RPMI8226 (cell line): ENCODE results near the gene ACD.
"Not testable (repeated sequence)": the region's sequence is repeated elsewhere in the genome, so short reads cannot be mapped to it uniquely, and the experiment has no call there.

Experiments used
- DNase-seq: peaks from one replicate; pipeline ENCODE4 v3.0.0-alpha.2; 2015

The ACD gene

GRCh38 chr16:67659675-67660563, at the start of gene ACD:
Gene ACD (minus strand): TSS chr16:67660260. CDS start chr16:67660220, 40 bp downstream.
- peak; percentile 97 for DNase-seq

GRCh38 chr16:67709050-67709449, 49.0 kb upstream of the ACD start:
- DNase-seq = no peak

- DNase-seq = no peak
Measured at GRCh38 chr16:67708368-67708771, 48.3 kb upstream of the ACD start.

- no peak for DNase-seq
Measured at GRCh38 chr16:67707790-67708189, 47.7 kb upstream of the ACD start.

- DNase-seq = no peak
Measured at GRCh38 chr16:67707210-67707609, 47.1 kb upstream of the ACD start.

- no peak for DNase-seq
Measured at GRCh38 chr16:67704110-67704509, 44.0 kb upstream of the ACD start.

GRCh38 chr16:67703626-67704025, 43.6 kb upstream of the ACD start:
- no peak for DNase-seq

- no peak for DNase-seq
Measured at GRCh38 chr16:67702130-67702529, 42.1 kb upstream of the ACD start.

- DNase-seq = no peak
Measured at GRCh38 chr16:67701420-67701819, 41.4 kb upstream of the ACD start.

GRCh38 chr16:67699265-67699664, 39.2 kb upstream of the ACD start:
- DNase-seq = no peak

DNA sequence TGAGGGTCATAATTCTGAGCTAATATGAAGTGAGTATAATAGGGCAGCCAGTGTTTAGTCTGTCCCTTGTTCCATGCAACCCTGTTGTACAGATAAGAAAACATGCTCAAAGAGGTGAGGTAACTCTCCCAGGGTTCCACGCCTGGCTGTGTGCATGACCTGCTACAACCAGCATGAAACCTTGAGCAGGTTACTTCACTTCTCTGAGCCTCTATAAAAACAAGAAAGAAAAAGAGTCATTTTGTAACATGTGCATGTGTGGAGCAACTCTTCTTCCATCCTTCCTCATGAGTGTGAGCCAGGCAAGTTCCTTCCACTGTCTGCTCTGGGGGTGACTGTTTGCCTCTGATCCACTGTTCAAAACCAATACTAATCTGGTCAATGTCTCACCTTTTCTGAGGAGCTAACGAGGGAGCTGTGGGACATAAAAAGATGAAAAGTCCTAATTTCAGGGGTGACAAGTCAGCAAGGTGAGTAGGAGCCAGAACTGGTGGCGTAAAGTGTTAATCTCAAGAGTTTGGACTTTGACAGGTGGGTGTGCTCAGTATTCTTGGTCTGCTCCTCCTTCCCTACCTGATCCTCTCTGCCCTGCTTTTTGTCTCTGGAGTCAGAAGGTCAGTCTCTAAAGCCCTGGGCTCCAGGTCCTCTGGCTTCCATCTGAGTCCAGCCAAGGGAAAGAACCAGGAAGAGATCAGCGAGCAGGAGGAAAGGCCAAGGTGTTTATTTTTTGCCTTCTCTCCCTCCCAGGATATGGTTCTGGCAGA, 37.5 kb upstream of the ACD start:
- no peak for DNase-seq

- no peak for DNase-seq
Measured at GRCh38 chr16:67694611-67695010, 34.6 kb upstream of the ACD start.

DNA sequence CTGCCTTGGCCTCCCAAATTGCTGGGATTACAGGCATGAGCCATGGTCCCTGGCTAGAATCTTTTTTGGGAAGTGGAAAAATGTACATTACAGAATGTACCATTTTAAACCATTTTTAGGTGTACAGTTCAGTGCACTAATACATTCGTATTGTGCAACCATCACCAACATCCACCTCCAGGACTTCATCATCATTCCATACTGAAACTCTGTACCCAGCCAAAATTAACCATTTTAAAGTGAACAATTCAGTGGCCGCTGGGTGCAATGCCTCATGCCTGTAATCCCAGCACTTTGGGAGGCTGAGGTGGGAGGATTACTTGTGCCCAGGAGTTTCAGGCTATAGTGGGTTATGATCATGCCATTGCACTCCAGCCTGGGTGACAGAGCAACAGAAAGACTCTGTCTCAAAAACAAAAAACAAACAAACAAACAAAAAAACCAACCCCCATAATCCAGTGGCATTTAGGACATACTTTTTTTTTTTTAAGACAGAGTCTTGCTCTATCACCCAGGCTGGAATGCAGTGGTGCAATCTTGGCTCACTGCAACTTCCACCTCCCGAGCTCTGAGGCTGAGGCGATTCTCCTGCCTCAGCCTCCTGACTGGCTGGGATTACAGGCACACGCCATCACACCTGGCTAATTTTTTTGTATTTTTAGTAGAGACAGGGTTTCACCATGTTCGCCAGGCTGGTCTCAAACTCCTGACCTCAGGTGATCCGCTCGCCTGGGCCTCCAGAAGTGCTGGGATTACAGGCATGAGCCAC, 33.6 kb upstream of the ACD start:
- DNase-seq = not testable (repeated sequence)

DNA sequence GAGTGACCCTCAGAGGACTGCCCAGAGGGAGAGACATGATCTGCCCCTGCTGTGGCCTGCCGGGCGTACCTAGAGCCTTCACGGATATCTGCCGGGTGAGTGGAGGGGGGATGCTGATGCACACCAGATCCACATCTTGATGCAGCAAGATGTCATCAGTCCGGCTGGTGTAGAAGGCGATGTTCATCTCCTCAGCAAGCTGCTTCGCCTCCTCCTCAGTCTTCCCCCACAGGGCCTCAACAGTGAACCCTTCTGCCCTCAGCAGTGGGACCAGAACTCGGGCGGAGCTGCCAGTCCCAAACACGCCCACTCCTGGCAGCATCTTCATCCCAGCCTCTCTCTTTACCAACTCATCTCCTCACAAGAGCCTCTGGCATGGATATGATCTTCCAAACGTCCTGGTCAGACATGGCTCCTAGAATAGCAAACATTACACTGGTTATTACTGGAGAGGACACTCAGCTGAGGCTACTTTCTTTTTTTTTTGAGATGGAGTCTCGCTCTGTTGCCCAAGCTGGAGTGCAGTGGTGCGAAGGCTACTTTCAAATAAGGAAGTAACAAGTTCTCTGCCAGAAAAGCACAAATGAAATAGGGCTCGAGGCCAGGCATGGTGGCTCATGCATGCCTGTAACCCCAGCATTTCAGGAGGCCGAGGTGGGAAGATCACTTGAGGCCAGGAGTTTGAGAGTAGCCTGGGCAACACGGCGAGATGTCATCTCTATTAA, 25.5 kb upstream of the ACD start:
- DNase-seq = no peak

DNA sequence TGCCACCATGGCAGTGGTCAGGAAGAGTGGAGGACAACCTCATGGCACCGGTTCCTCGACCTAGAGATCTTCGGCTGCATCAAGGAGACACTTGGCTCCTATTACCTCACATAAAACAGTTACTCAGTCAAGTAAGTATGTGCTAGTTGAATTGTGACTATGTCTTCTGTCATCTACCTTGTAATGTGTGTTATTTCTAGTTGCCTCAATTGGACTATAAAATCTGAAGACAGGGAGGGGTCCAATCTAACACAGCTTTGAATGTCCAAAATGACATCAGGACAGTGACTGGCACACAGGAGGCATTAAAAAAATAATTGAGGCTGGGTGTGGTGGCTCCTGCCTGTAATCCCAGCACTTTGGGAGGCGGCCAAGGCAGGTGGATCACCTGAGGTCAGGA, 23.7 kb upstream of the ACD start:
- DNase-seq = no peak

DNA sequence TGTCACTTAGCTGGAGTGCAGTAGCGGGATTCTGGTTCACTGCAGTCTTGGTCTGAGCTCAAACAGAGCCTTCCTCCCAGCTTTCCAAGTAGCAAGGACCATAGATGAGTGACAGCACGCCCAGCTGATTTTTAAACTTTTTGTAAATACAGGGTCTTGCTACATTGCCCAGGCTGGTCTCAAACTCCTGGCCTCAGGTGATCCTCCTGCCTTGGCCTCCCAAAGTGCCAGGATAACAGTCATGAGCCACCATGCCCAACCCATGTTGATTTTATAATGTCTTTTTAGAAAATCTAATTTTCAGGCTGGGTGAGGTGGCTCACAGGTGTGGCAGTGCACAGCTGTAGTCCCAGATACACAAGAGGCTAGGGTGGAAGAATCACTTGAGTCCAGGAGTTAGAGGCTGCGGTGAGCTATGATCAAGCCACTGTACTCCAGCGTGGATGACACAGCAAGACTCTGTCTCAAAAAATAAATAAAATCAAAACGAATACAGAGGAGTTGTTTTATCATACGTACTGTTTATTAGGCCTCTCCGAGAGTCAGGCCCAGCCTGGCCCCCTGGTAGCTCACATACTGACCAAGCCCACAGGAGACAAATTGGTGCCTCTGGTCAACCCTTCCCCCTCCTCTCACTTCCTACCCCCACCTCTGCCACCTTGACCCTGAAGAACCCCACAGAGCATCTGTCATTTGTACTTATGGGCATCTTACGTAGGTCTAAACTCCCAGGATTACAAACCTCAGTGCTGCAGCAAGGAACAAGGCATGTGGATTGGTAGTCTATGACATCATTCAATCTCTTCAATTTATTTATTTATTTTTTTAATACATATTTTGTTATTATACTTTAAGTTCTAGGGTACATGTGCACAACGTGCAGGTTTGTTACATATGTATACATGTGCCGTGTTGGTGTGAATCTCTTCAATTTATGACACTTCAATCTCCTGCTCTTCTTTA, 20.2 kb upstream of the ACD start:
- DNase-seq = no peak

- DNase-seq = no peak
Measured at GRCh38 chr16:67678354-67679023, 18.4 kb upstream of the ACD start.

GRCh38 chr16:67677712-67678111, 17.7 kb upstream of the ACD start:
- no peak for DNase-seq

GRCh38 chr16:67676939-67677338, 16.9 kb upstream of the ACD start:
- no peak for DNase-seq

- no peak for DNase-seq
Measured at GRCh38 chr16:67676516-67676915, 16.5 kb upstream of the ACD start.

DNA sequence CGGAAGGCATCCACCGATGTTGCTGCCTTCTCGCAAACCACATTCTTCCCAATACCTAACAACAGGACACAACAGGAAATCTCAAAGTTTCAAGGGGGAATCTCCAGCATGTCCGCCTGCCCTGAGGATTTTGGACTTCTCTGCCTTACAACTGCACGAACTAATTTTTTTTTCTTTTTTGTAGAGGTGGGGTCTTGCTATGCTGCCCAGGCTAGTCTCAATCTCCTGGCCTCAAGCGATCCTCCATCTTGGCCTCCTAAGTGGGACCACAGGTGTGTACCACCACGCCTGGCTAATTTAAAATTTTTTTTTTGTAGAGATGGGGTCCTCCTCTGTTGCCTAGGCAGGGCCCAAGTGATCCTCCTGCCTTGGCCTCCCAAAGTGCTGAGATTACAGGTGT, 15.9 kb upstream of the ACD start:
- DNase-seq = no peak
